C4-2B (cell line): Measurements from ENCODE around the gene HSPA14.

ENCODE experiments used
- CTCF ChIP-seq: fragments of 450-650 bp; conservative IDR thresholded peaks from 2 replicates; pipeline ENCODE4 v1.5.1; 2017; ENCODE audit warnings: mild to moderate bottlenecking
- ZFX ChIP-seq: fragments of 450-650 bp; IDR thresholded peaks from 2 replicates; pipeline ENCODE4 v1.6.1; 2017

GRCh38 chr10:14820775-14821154 lies 17.3 kb upstream of the HSPA14 start:
- TF ChIP-seq CTCF, result no peak
- no peak for TF ChIP-seq ZFX
